ENCODE measurements around the gene SPEF2. TPM values are rescaled to one million over a fixed set of nuclear protein-coding genes. Genes with fewer than 3 reads are reported as not detected.
"Not testable (repeated sequence)": the region's sequence is repeated elsewhere in the genome, so short reads cannot be mapped to it uniquely, and the experiment has no call there.

The SPEF2 gene
- total and polyA plus RNA-seq, 7 donors = 0.13 to 0.71 (median 0.56) TPM

- Histone ChIP-seq H3K36me3 (ENCODE audit: insufficient read depth in 1 of 2, low read depth in 1 of 2) (no peaks in the 10 kb centered on the region), H3K4me1 (no peaks in the 10 kb centered on the region), H3K27ac (no peak overlapping the region), H3K27me3 (ENCODE audit: insufficient read depth in 3 of 3, low read length in 2 of 3) (no peaks in the 10 kb centered on the region), H3K4me3 (no peak overlapping the region), H3K9me3 (no peaks in the 10 kb centered on the region)
- WGBS, 3 donors = 40 to 82% (median 41%) methylated on average over 3 of the region's 3 CpGs
- TF ChIP-seq CTCF (IDR thresholded peaks at IDR 0.05) = no peak
- DNase-seq (peak in 1 of 2 donors; percentile 15), ATAC-seq (no peak)
- intact Hi-C loops (cut with DNase I) = no loop called here
Observed at GRCh38 chr5:35853631-35854030, 236.0 kb downstream of the SPEF2 start.

GRCh38 chr5:35854248-35854647 is 236.6 kb downstream of the SPEF2 start:
- intact Hi-C loops (cut with DNase I) = no loop called here
- no peak for DNase-seq
- no peaks in the 10 kb centered on the region for H3K27me3 ChIP-seq (ENCODE audit: insufficient read depth in 3 of 3, low read length in 2 of 3)
- H3K27ac ChIP-seq = no peak overlapping the region
- H3K4me3 ChIP-seq = no peak overlapping the region
- no peak for TF ChIP-seq CTCF (IDR thresholded peaks at IDR 0.05)
- ATAC-seq = no peak
- WGBS, 3 donors = 83 to 89% (median 85%) methylated on average over 1 of the region's 1 CpG
- H3K4me1 ChIP-seq = no peaks in the 10 kb centered on the region
- no peaks in the 10 kb centered on the region for H3K36me3 ChIP-seq (ENCODE audit: insufficient read depth in 1 of 2, low read depth in 1 of 2)
- H3K9me3 ChIP-seq = no peaks in the 10 kb centered on the region

GRCh38 chr5:35855187-35855586 is 237.5 kb downstream of the SPEF2 start:
- ATAC-seq = no peak
- H3K4me1 ChIP-seq = no peaks in the 10 kb centered on the region
- intact Hi-C loops (cut with DNase I) = no loop called here

GRCh38 chr5:35856186-35856764 is 238.6 kb downstream of the SPEF2 start:
- DNase-seq; H3K36me3 ChIP-seq (ENCODE audit: insufficient read depth in 1 of 2, low read depth in 1 of 2); H3K27ac ChIP-seq; H3K27me3 ChIP-seq (ENCODE audit: insufficient read depth in 3 of 3, low read length in 2 of 3); ATAC-seq; H3K9me3 ChIP-seq; H3K4me1 ChIP-seq; H3K4me3 ChIP-seq; intact Hi-C loops (cut with DNase I): not testable (repeated sequence)
- WGBS, 3 donors = 72 to 87% (median 81%) methylated on average over 5 of the region's 5 CpGs

More at GRCh38 chr5:35855187-35855586, 237.5 kb downstream of the SPEF2 start:
- no peak overlapping the region for H3K27ac ChIP-seq
- no peaks in the 10 kb centered on the region for H3K27me3 ChIP-seq (ENCODE audit: insufficient read depth in 3 of 3, low read length in 2 of 3)
- H3K4me3 ChIP-seq = no peak overlapping the region
- 28 to 57% (median 30%) methylated on average over 1 of the region's 1 CpG for WGBS, 3 donors
- DNase-seq = no peak
- H3K36me3 ChIP-seq (ENCODE audit: insufficient read depth in 1 of 2, low read depth in 1 of 2) = no peaks in the 10 kb centered on the region
- H3K9me3 ChIP-seq = no peaks in the 10 kb centered on the region
- no peak for TF ChIP-seq CTCF (IDR thresholded peaks at IDR 0.05)

GRCh38 chr5:35856765-35857351 is 239.2 kb downstream of the SPEF2 start, which contains the start of gene IL7R:
IL7R (plus strand) TSS chr5:35856891; CDS start chr5:35856978, 87 bp downstream.
- Histone ChIP-seq H3K27ac (no peak within 1 kb of the TSS), H3K36me3 (ENCODE audit: insufficient read depth in 1 of 2, low read depth in 1 of 2) (no peaks in the 10 kb centered on the region), H3K4me1 (no peaks in the 10 kb centered on the region), H3K9me3 (no peaks in the 10 kb centered on the region), H3K27me3 (ENCODE audit: insufficient read depth in 3 of 3, low read length in 2 of 3) (no peaks in the 10 kb centered on the region), H3K4me3 (no peak within 1 kb of the TSS)
- DNase-seq (no peak), ATAC-seq (no peak)
- intact Hi-C loops (cut with DNase I) = no loop called here
- WGBS, 3 donors = 31 to 39% (median 37%) methylated on average over 1 of the region's 1 CpG
- TF ChIP-seq CTCF (IDR thresholded peaks at IDR 0.05) = no peak

Measured in psoas muscle (tissue), 8 donors.